HG03139 (cell line): ENCODE data around the gene C9orf153.
"Not testable (repeated sequence)": the region's sequence is repeated elsewhere in the genome, so short reads cannot be mapped to it uniquely, and the experiment has no call there.

Experiments used
- ATAC-seq: cut with Tn5 transposase; IDR thresholded peaks from one replicate; pipeline ENCODE4 v1.9.1; 2021; ENCODE audit not compliant: unreplicated experiment

The C9orf153 gene

GRCh38 chr9:86193088-86193487, 66.4 kb downstream of the C9orf153 start:
- ATAC-seq: no peak

DNA sequence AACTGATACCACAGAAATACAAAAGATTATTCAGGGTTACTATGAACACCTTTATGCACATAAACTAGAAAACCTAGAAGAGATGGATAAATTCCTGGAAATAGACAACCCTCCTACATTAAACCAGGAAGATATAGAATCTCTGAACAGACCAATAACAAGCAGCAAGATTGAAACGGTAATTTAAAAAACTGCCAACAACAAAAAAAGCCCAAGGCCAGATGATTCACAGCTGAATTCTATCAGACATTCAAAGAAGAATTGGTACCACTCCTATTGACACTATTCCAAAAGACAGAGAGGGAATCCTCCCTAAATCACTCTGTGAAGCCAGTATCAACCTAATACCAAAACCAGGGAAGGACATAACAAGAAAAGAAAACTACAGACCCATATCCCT, 68.8 kb downstream of the C9orf153 start:
- not testable (repeated sequence) for ATAC-seq

- no peak for ATAC-seq
These were observed 72.3 kb downstream of the C9orf153 start for GRCh38 chr9:86187121-86187520.

GRCh38 chr9:86186696-86187095, 72.8 kb downstream of the C9orf153 start:
- ATAC-seq: no peak

DNA sequence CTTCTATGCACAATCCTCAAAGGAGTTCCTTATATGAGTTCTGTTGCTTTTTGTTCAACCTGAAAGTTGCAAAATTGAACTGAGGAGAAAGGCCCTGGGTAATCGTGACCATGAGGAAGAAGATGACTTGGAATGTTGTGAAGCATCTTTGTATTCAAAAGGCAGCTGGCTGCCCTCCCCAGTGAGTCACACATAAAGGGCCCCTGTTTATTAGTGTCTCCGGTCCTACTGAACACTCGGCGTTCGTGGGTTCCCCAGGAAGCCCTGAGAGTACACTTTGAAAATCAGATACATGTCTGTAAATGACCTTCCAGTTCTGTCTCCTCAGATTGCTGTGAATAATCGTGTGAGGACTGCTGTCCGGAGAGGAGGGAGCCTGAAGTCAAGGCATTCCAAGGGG, 73.6 kb downstream of the C9orf153 start:
- ATAC-seq: no peak

GRCh38 chr9:86184138-86184524, 75.3 kb downstream of the C9orf153 start:
- ATAC-seq: no peak

DNA sequence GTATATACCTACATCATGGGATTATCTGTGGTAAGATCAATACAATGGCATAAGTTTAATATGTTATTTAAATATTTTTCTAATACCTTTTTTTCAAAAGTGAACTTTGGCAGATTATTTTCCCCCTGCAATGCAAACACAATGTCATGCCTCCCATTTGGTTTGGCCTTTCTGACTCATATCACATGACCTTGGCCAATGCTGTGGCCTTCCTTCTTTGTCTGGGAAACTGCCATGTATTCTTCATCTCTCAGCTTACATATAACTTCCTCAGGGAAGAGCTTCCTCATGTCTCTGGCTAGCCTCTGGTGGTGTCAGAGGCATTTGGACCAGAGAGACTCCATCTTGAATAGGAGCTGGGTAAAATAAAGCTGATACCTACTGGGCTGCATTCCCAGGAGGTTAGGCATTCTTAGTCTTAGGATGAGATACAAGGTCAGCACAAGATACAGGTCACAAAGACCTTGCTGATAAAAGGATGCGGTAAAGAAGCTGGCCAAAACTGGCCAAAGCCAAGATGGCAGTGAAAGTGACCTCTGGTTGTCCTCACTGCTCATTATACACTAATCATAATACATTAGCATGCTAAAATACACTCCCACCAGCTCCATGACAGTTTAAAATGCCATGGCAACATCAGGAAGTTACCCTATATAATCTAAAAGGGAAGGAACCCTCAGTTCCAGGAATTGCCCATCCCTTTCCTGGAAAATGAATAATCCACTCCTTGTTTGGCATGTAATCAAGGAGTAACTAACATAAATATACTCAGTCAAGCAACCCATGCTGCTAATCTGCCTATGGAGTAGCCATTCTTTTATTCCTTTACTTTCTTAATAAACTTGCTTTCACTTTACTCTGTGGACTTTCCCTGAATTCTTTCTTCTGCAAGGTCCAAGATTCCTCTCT, 76.0 kb downstream of the C9orf153 start:
- no peak for ATAC-seq

- ATAC-seq: no peak
These were observed 77.8 kb downstream of the C9orf153 start for GRCh38 chr9:86181379-86182315.

DNA sequence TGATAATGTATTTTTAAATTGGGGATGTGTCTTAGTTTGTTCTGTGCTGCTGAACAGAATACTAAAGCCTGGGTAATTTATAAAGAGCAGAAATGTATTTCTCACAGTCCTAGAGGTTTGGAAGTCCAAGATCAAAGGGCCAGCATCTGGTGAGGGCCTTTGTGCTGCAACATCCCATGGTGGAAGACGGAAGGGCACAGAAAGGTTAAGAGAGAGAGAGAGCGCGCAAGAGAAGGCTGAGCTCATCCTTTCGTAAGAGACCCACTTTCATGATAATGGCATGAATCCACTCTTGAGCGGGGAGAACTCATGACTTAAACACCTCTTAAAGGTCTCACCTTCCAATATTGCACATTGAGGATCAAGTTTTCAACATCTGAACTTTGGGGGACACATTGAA, 81.0 kb downstream of the C9orf153 start:
- ATAC-seq: no peak

GRCh38 chr9:86177995-86178394, 81.5 kb downstream of the C9orf153 start:
- ATAC-seq: no peak

DNA sequence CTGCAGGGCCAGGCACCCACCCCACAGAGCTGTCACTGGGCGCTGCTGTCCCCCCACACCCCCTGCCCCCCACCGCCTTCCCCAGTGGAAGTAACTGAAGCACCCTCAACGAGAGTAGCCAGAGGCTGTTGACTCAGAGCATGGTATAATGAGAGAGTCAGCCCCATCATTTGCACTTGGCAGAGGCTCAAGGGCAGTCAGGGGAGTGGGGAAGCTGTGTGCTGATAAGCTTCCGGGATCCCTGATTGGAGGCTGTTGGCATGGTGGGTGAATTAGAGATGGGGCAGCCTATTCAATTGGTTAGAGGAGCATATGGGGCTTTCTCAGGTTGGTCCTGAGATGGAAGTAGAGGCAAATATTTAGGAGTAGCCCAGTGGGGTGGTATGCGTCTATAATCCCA, 83.0 kb downstream of the C9orf153 start:
- no peak for ATAC-seq

- ATAC-seq: no peak
These were observed 83.6 kb downstream of the C9orf153 start for GRCh38 chr9:86175743-86176456.

GRCh38 chr9:86175223-86175622, 84.2 kb downstream of the C9orf153 start:
- no peak for ATAC-seq
